PC-3 (cell line): ENCODE results near the gene RGL3.

Experiments
- EZH2phosphoT487 ChIP-seq: fragments of 300-600 bp; sonication (generic); IDR thresholded peaks from 2 replicates; pipeline ENCODE4 v1.6.1; 2018; ENCODE audit warnings: mild to moderate bottlenecking, antibody characterized with exemption, low read length, borderline replicate concordance
- TF ChIP-seq, protein P1 (sequence below): fragments of 300-600 bp; sonication (generic); conservative IDR thresholded peaks from 2 replicates; pipeline ENCODE4 v1.5.1; 2017; ENCODE audit warnings: antibody characterized with exemption, low read depth, mild to moderate bottlenecking, low read length

DNA sequence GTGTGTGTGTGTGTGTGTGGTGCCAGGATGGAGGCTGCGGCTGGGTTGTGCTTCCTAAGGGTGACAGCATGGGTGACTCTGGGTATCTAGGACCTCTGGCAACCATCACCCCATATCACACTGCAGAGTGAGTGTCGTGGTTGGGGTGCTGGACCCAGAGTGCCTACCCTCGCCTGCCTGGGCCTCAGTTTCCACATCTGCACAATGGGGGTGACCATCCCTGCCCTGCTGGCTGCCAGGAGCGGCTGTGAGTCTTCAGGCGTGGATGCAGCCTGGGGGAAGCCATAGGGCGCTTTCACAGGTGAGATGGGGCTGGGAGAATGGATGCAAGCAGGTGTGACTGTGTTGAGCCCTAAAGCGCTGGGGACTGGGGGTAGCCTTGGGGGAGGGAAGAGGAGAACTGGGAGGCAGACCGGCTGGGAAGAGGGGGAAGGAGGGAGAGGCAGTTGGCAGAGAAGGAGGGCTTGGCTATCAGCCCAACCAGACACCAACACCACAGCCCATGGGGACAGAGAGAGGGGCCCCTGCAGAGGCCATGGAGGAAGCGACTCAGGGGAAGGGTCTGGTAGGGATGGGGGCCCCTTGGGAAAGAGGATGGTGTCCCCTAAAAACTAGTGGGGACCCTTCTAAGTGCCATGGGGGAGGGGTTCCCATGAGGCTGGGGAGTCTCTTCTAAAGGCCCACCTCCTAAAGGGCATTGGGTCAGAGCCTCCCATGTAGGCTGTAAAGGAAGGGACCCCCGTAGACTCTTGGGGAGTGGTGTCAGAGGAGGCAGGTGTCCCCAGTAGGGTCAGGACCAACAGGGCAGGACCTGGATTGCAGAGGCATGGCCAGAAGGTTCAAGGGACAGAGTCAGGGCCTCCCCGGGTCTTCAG is 62.2 kb downstream of the RGL3 start:
- TF ChIP-seq, protein P1, sequence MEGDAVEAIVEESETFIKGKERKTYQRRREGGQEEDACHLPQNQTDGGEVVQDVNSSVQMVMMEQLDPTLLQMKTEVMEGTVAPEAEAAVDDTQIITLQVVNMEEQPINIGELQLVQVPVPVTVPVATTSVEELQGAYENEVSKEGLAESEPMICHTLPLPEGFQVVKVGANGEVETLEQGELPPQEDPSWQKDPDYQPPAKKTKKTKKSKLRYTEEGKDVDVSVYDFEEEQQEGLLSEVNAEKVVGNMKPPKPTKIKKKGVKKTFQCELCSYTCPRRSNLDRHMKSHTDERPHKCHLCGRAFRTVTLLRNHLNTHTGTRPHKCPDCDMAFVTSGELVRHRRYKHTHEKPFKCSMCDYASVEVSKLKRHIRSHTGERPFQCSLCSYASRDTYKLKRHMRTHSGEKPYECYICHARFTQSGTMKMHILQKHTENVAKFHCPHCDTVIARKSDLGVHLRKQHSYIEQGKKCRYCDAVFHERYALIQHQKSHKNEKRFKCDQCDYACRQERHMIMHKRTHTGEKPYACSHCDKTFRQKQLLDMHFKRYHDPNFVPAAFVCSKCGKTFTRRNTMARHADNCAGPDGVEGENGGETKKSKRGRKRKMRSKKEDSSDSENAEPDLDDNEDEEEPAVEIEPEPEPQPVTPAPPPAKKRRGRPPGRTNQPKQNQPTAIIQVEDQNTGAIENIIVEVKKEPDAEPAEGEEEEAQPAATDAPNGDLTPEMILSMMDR: no peak
- TF ChIP-seq EZH2phosphoT487: no peak
